Measurements from ENCODE around the gene ASIC2. TPM values are rescaled to one million over a fixed set of nuclear protein-coding genes. Genes with fewer than 3 reads are reported as not detected.

ASIC2 gene
- total RNA-seq, 1 donor: not detected

GRCh38 chr17:33241390-33241789 lies 51.7 kb downstream of the ASIC2 start:
- H2AFZ ChIP-seq (ENCODE audit: low read length): no peak overlapping the region
- no peak for DNase-seq (ENCODE audit: insufficient read length, low spot score, missing footprints)
- TF ChIP-seq CTCF (IDR thresholded peaks at IDR 0.05; ENCODE audit: extremely low read depth, low read depth, low read length): no peak
- H3K4me3 ChIP-seq (ENCODE audit: insufficient read depth, low read length): no peak overlapping the region
- H3K27me3 ChIP-seq (ENCODE audit: insufficient read depth, low read length): no peaks in the 10 kb centered on the region
- no peaks in the 10 kb centered on the region for H3K9me3 ChIP-seq (ENCODE audit: low read depth, low read length)
- no peak overlapping the region for H3K4me2 ChIP-seq (ENCODE audit: insufficient read depth, low read length)
- H3K36me3 ChIP-seq (ENCODE audit: insufficient read depth, low read length): no peaks in the 10 kb centered on the region
- H3K79me2 ChIP-seq (ENCODE audit: insufficient read depth, low read length): no peaks in the 10 kb centered on the region
- no peaks in the 10 kb centered on the region for H3K4me1 ChIP-seq (ENCODE audit: insufficient read depth, low read length)
- no peak overlapping the region for H3K27ac ChIP-seq (ENCODE audit: low read depth, low read length)
- no peaks in the 10 kb centered on the region for H4K20me1 ChIP-seq (ENCODE audit: insufficient read depth, low read length)

GRCh38 chr17:33240362-33240761 lies 52.7 kb downstream of the ASIC2 start:
- Histone ChIP-seq H3K27ac (ENCODE audit: low read depth, low read length) (no peak overlapping the region), H3K79me2 (ENCODE audit: insufficient read depth, low read length) (no peaks in the 10 kb centered on the region), H3K27me3 (ENCODE audit: insufficient read depth, low read length) (no peaks in the 10 kb centered on the region), H3K4me1 (ENCODE audit: insufficient read depth, low read length) (peaks cover 3% of the 10 kb centered on the region), H3K4me2 (ENCODE audit: insufficient read depth, low read length) (no peak overlapping the region), H2AFZ (ENCODE audit: low read length) (no peak overlapping the region), H4K20me1 (ENCODE audit: insufficient read depth, low read length) (no peaks in the 10 kb centered on the region), H3K36me3 (ENCODE audit: insufficient read depth, low read length) (no peaks in the 10 kb centered on the region), H3K9me3 (ENCODE audit: low read depth, low read length) (no peaks in the 10 kb centered on the region), H3K4me3 (ENCODE audit: insufficient read depth, low read length) (no peak overlapping the region)
- no peak for TF ChIP-seq CTCF (IDR thresholded peaks at IDR 0.05; ENCODE audit: extremely low read depth, low read depth, low read length)
- DNase-seq (ENCODE audit: insufficient read length, low spot score, missing footprints): no peak

GRCh38 chr17:33239702-33240101 lies 53.4 kb downstream of the ASIC2 start:
- DNase-seq (ENCODE audit: insufficient read length, low spot score, missing footprints): no peak
- no peak overlapping the region for H3K27ac ChIP-seq (ENCODE audit: low read depth, low read length)
- H3K79me2 ChIP-seq (ENCODE audit: insufficient read depth, low read length): no peaks in the 10 kb centered on the region
- H3K9me3 ChIP-seq (ENCODE audit: low read depth, low read length): no peaks in the 10 kb centered on the region
- no peak overlapping the region for H3K4me2 ChIP-seq (ENCODE audit: insufficient read depth, low read length)
- no peaks in the 10 kb centered on the region for H3K36me3 ChIP-seq (ENCODE audit: insufficient read depth, low read length)
- no peaks in the 10 kb centered on the region for H3K27me3 ChIP-seq (ENCODE audit: insufficient read depth, low read length)
- H3K4me1 ChIP-seq (ENCODE audit: insufficient read depth, low read length): peaks cover 9% of the 10 kb centered on the region
- H2AFZ ChIP-seq (ENCODE audit: low read length): no peak overlapping the region
- no peak overlapping the region for H3K4me3 ChIP-seq (ENCODE audit: insufficient read depth, low read length)
- H4K20me1 ChIP-seq (ENCODE audit: insufficient read depth, low read length): no peaks in the 10 kb centered on the region
- no peak for TF ChIP-seq CTCF (IDR thresholded peaks at IDR 0.05; ENCODE audit: extremely low read depth, low read depth, low read length)

GRCh38 chr17:33234930-33235685 lies 58.0 kb downstream of the ASIC2 start:
- no peaks in the 10 kb centered on the region for H3K9me3 ChIP-seq (ENCODE audit: low read depth, low read length)
- H3K79me2 ChIP-seq (ENCODE audit: insufficient read depth, low read length): no peaks in the 10 kb centered on the region
- H3K27ac ChIP-seq (ENCODE audit: low read depth, low read length): no peak overlapping the region
- no peaks in the 10 kb centered on the region for H3K36me3 ChIP-seq (ENCODE audit: insufficient read depth, low read length)
- H2AFZ ChIP-seq (ENCODE audit: low read length): no peak overlapping the region
- H3K4me3 ChIP-seq (ENCODE audit: insufficient read depth, low read length): no peak overlapping the region
- H3K4me1 ChIP-seq (ENCODE audit: insufficient read depth, low read length): peaks cover 10% of the 10 kb centered on the region
- no peak for TF ChIP-seq CTCF (IDR thresholded peaks at IDR 0.05; ENCODE audit: extremely low read depth, low read depth, low read length)
- H4K20me1 ChIP-seq (ENCODE audit: insufficient read depth, low read length): no peaks in the 10 kb centered on the region
- H3K4me2 ChIP-seq (ENCODE audit: insufficient read depth, low read length): no peak overlapping the region
- H3K27me3 ChIP-seq (ENCODE audit: insufficient read depth, low read length): no peaks in the 10 kb centered on the region
- peak; percentile 86 for DNase-seq (ENCODE audit: insufficient read length, low spot score, missing footprints)

Data from osteoblast (primary cell).